ENCODE data around the gene MYBL2.

Gene MYBL2

GRCh38 chr20:43682446-43682845 lies 15.5 kb downstream of the MYBL2 start:
- no peak for DNase-seq

GRCh38 chr20:43686820-43687219 lies 19.9 kb downstream of the MYBL2 start:
- DNase-seq: no peak

GRCh38 chr20:43689165-43689564 lies 22.3 kb downstream of the MYBL2 start:
- no peak for DNase-seq

GRCh38 chr20:43690943-43691598 lies 24.2 kb downstream of the MYBL2 start:
- DNase-seq: no peak

- DNase-seq: peak; percentile 53 to 71
Measured at GRCh38 chr20:43691928-43692524, 25.1 kb downstream of the MYBL2 start.

- DNase-seq: no peak
Measured at GRCh38 chr20:43694763-43695162, 27.8 kb downstream of the MYBL2 start.

- DNase-seq: no peak
Measured at GRCh38 chr20:43695571-43695970, 28.7 kb downstream of the MYBL2 start.

- DNase-seq: no peak
Measured at GRCh38 chr20:43699941-43700565, 33.1 kb downstream of the MYBL2 start.

- DNase-seq: no peak
Measured at GRCh38 chr20:43700627-43701026, 33.7 kb downstream of the MYBL2 start.

GRCh38 chr20:43702502-43702901 lies 35.6 kb downstream of the MYBL2 start:
- no peak for DNase-seq

GRCh38 chr20:43710370-43711044 lies 43.6 kb downstream of the MYBL2 start:
- no peak for DNase-seq

GRCh38 chr20:43711098-43711654 lies 44.3 kb downstream of the MYBL2 start:
- no peak for DNase-seq

- DNase-seq: no peak
Measured at GRCh38 chr20:43715044-43715443, 48.1 kb downstream of the MYBL2 start.

GRCh38 chr20:43715511-43715910 lies 48.6 kb downstream of the MYBL2 start:
- no peak for DNase-seq

GRCh38 chr20:43716123-43716522 lies 49.2 kb downstream of the MYBL2 start:
- no peak for DNase-seq

GRCh38 chr20:43716757-43717615 lies 50.1 kb downstream of the MYBL2 start:
- DNase-seq: no peak

GRCh38 chr20:43717616-43717995 lies 50.7 kb downstream of the MYBL2 start:
- DNase-seq: no peak

- no peak for DNase-seq
Measured at GRCh38 chr20:43720007-43720406, 53.1 kb downstream of the MYBL2 start.

- no peak for DNase-seq
Measured at GRCh38 chr20:43721097-43721428, 54.1 kb downstream of the MYBL2 start.

GRCh38 chr20:43721429-43722152 lies 54.7 kb downstream of the MYBL2 start:
- no peak for DNase-seq

GRCh38 chr20:43722153-43722505 lies 55.2 kb downstream of the MYBL2 start:
- no peak for DNase-seq

- no peak for DNase-seq
Measured at GRCh38 chr20:43723186-43723585, 56.3 kb downstream of the MYBL2 start.

All from inflammatory macrophage (primary cell).